CD4-positive, alpha-beta T cell (primary cell): ENCODE measurements around the gene LMF1. TPM values are rescaled to one million over a fixed set of nuclear protein-coding genes. Genes with fewer than 3 reads are reported as not detected.

ENCODE experiments used
- ATAC-seq: fragments of 200-7000 bp; cut with Tn5 transposase; one replicate; pipeline ENCODE4 v1.10.0; 2022; ENCODE audit warnings: mild to moderate bottlenecking; ENCODE audit not compliant: poor library complexity
- CTCF ChIA-PET: fragments of 350-600 bp; sonication (Branson Sonifier 250); formaldehyde crosslinking; loops from one replicate; lab custom pipeline; 2021; ENCODE audit warnings: antibody characterized with exemption, inconsistent platforms; lab: Charles Lee
- POLR2A ChIA-PET: fragments of 350-600 bp; sonication (Branson Sonifier 250); formaldehyde crosslinking; loops from one replicate; lab custom pipeline; 2021; ENCODE audit warnings: antibody characterized with exemption, inconsistent platforms; lab: Charles Lee
- DNase-seq, 14 experiments: peaks; one replicate each; pipeline ENCODE4 v3.0.0-alpha.2; 2013 to 2020; ENCODE audit warnings: mixed read lengths in 2 of 14
- H3K27ac ChIP-seq, 2 donors: one replicate each; pipeline versions ENCODE4 v1.5.1 to v1.7.0; 2013; ENCODE audit warnings: low read length in 2 of 2, low read depth in 1 of 2, mild to moderate bottlenecking in 1 of 2
- H3K27me3 ChIP-seq, 2 experiments: 1 replicate in 1 of 2; 2 replicates in 1 of 2; pipeline versions ENCODE4 v1.6.1 to v1.7.0; 2013; ENCODE audit warnings: low read length in 2 of 2, control low read depth in 1 of 2, mild to moderate bottlenecking in 1 of 2, moderate library complexity in 1 of 2; ENCODE audit not compliant: insufficient read depth in 2 of 2, control insufficient read depth in 1 of 2
- H3K36me3 ChIP-seq: one replicate; pipeline ENCODE4 v1.6.1; 2013; ENCODE audit warnings: low read length, control low read depth; ENCODE audit not compliant: insufficient read depth
- H3K4me1 ChIP-seq: one replicate; pipeline ENCODE4 v1.6.1; 2013; ENCODE audit warnings: low read length, control low read depth; ENCODE audit not compliant: insufficient read depth
- H3K4me3 ChIP-seq: one replicate; pipeline ENCODE4 v1.5.1; 2013; ENCODE audit warnings: mild to moderate bottlenecking, low read length, moderate library complexity
- H3K9me3 ChIP-seq, 2 experiments: 1 replicate in 1 of 2; 2 replicates in 1 of 2; pipeline versions ENCODE4 v1.6.1 to v1.7.0; 2013; ENCODE audit warnings: low read length in 2 of 2, mild to moderate bottlenecking in 2 of 2, control low read depth in 1 of 2, moderate library complexity in 1 of 2; ENCODE audit not compliant: control insufficient read depth in 1 of 2, insufficient read depth in 1 of 2
- H3K27ac Mint-ChIP-seq: one replicate; pipeline ENCODE4 v1.8.0; 2020; ENCODE audit warnings: mixed read lengths
- H3K27me3 Mint-ChIP-seq: one replicate; pipeline ENCODE4 v1.8.0; 2021; ENCODE audit warnings: mixed read lengths
- H3K36me3 Mint-ChIP-seq: one replicate; pipeline ENCODE4 v1.8.0; 2021; ENCODE audit warnings: low read depth, mixed read lengths
- H3K4me1 Mint-ChIP-seq: one replicate; pipeline ENCODE4 v1.8.0; 2021; ENCODE audit warnings: low read depth, mixed read lengths
- H3K4me3 Mint-ChIP-seq: one replicate; pipeline ENCODE4 v1.8.0; 2020; ENCODE audit warnings: mild to moderate bottlenecking, mixed read lengths
- H3K9me3 Mint-ChIP-seq: one replicate; pipeline ENCODE4 v1.8.0; 2020; ENCODE audit warnings: mixed read lengths
- CTCF ChIP-seq: fragments of 200-600 bp; IDR thresholded peaks from one replicate; pipeline ENCODE4 v1.8.0; 2022; ENCODE audit warnings: antibody characterized with exemption, mild to moderate bottlenecking
- intact Hi-C, 2 experiments: fragments of 100-400 bp; cut with DNase I in 1 of 2; cut with micrococcal nuclease in 1 of 2; formaldehyde crosslinking; loops; one replicate each; pipeline versions ENCODE4 v1.15.1 to v1.9.0; 2023 to 2025; cut with DNase I, micrococcal nuclease
- total RNA-seq, 174 experiments: library from RNA in 2 of 174; stranded (reverse) in 2 of 174; gene quantifications; one replicate each; pipeline ENCODE4 v1.2.3 and lab custom pipeline; 2021 to 2026

The LMF1 gene
- total RNA-seq, 2 experiments from 2014 or later: 26.8 to 27.6 TPM

- Histone ChIP-seq H3K4me3 (no peak overlapping the region), H3K27me3 (no peaks in the 10 kb centered on the region), H3K27ac (no peak overlapping the region), H3K9me3 (no peaks in the 10 kb centered on the region), H3K4me1 (no peaks in the 10 kb centered on the region), H3K36me3 (peaks cover 26% of the 10 kb centered on the region)
- ChIA-PET POLR2A (no interaction called here), CTCF (no interaction called here)
- Mint-ChIP-seq H3K27ac (no peak overlapping the region), H3K36me3 (peaks cover 47% of the 10 kb centered on the region), H3K9me3 (no peaks in the 10 kb centered on the region), H3K27me3 (no peaks in the 10 kb centered on the region), H3K4me1 (no peaks in the 10 kb centered on the region), H3K4me3 (no peak overlapping the region)
- ATAC-seq: no peak
- DNase-seq: no peak
- intact Hi-C loops: no loop called here
- TF ChIP-seq CTCF: no peak
Measured at GRCh38 chr16:934178-934577, 36.6 kb downstream of the LMF1 start.

GRCh38 chr16:933581-933980, 37.2 kb downstream of the LMF1 start:
- no peak overlapping the region for H3K27ac Mint-ChIP-seq
- no peak for ATAC-seq
- no peak for DNase-seq

GRCh38 chr16:932831-933330, 37.9 kb downstream of the LMF1 start:
- DNase-seq: no peak
- no peak for TF ChIP-seq CTCF
- Histone ChIP-seq H3K4me1 (no peaks in the 10 kb centered on the region), H3K27me3 (no peaks in the 10 kb centered on the region), H3K36me3 (peaks cover 29% of the 10 kb centered on the region), H3K9me3 (peaks cover 0 to 2% of the 10 kb centered on the region in 2 experiments), H3K27ac (no peak overlapping the region), H3K4me3 (no peak overlapping the region)
- Mint-ChIP-seq H3K9me3 (no peaks in the 10 kb centered on the region), H3K27ac (no peak overlapping the region), H3K36me3 (peaks cover 36% of the 10 kb centered on the region), H3K4me1 (no peaks in the 10 kb centered on the region), H3K27me3 (no peaks in the 10 kb centered on the region), H3K4me3 (no peak overlapping the region)
- ChIA-PET CTCF (no interaction called here), POLR2A (no interaction called here)
- ATAC-seq: no peak
- intact Hi-C loops: no loop called here

More at GRCh38 chr16:933581-933980, 37.2 kb downstream of the LMF1 start:
- Histone ChIP-seq H3K27ac (no peak overlapping the region), H3K9me3 (no peaks in the 10 kb centered on the region), H3K27me3 (no peaks in the 10 kb centered on the region), H3K4me3 (no peak overlapping the region), H3K36me3 (peaks cover 29% of the 10 kb centered on the region), H3K4me1 (no peaks in the 10 kb centered on the region)
- Mint-ChIP-seq H3K4me1 (no peaks in the 10 kb centered on the region), H3K9me3 (no peaks in the 10 kb centered on the region), H3K4me3 (no peak overlapping the region), H3K36me3 (peaks cover 41% of the 10 kb centered on the region), H3K27me3 (no peaks in the 10 kb centered on the region)
- intact Hi-C loops: no loop called here
- POLR2A ChIA-PET: no interaction called here
- CTCF ChIA-PET: no interaction called here
- no peak for TF ChIP-seq CTCF
